SK-N-SH treated with all-trans-retinoic acid at 6 μM for 48 hours (cell line): ENCODE data around the gene DDX54.

Experiments
- ATAC-seq: fragments of 200-7000 bp; cut with Tn5 transposase; 3 replicates; pipeline ENCODE4 v1.9.1; 2020; ENCODE audit warnings: mild to moderate bottlenecking, moderate library complexity
- ARNTL ChIP-seq: fragments of 450-650 bp; formaldehyde crosslinking; IDR thresholded peaks from 2 replicates; pipeline ENCODE4 v1.5.0; 2020; ENCODE audit warnings: low read depth, mild to moderate bottlenecking, moderate library complexity, borderline replicate concordance
- BACH2 ChIP-seq: fragments of 250-450 bp; sonication (Bioruptor Pico); IDR thresholded peaks from 2 replicates; pipeline ENCODE4 v1.9.0; 2021; ENCODE audit warnings: mild to moderate bottlenecking, borderline replicate concordance
- CREB5 ChIP-seq: fragments of 250-450 bp; sonication (Bioruptor Pico); IDR thresholded peaks from 2 replicates; pipeline ENCODE4 v1.5.1; 2020; ENCODE audit warnings: low read depth, mild to moderate bottlenecking, moderate library complexity
- CSDC2 ChIP-seq: fragments of 250-450 bp; sonication (Bioruptor Pico); IDR thresholded peaks from 2 replicates; pipeline ENCODE4 v1.5.0; 2020; ENCODE audit warnings: mild to moderate bottlenecking, moderate library complexity
- CSRNP3 ChIP-seq: fragments of 250-450 bp; sonication (Bioruptor Pico); IDR thresholded peaks from 2 replicates; pipeline ENCODE4 v1.5.1; 2021; ENCODE audit warnings: mild to moderate bottlenecking, moderate library complexity
- GLIS3 ChIP-seq: fragments of 250-450 bp; sonication (Bioruptor Pico); IDR thresholded peaks from 2 replicates; pipeline ENCODE4 v1.5.0; 2020; ENCODE audit warnings: mild to moderate bottlenecking, moderate library complexity
- ISL1 ChIP-seq: fragments of 250-450 bp; sonication (Bioruptor Pico); IDR thresholded peaks from 2 replicates; pipeline ENCODE4 v2.1.2; 2022; ENCODE audit warnings: mild to moderate bottlenecking, moderate library complexity
- OSR1 ChIP-seq: fragments of 250-450 bp; sonication (Bioruptor Pico); IDR thresholded peaks from 2 replicates; pipeline ENCODE4 v1.8.0; 2022; ENCODE audit warnings: moderate library complexity, mild to moderate bottlenecking, inconsistent platforms
- PATZ1 ChIP-seq: fragments of 250-450 bp; sonication (Bioruptor Pico); IDR thresholded peaks from 2 replicates; pipeline ENCODE4 v1.8.0; 2020; ENCODE audit warnings: mild to moderate bottlenecking, moderate library complexity, borderline replicate concordance
- RARB ChIP-seq: fragments of 250-450 bp; sonication (Bioruptor Pico); IDR thresholded peaks from 2 replicates; pipeline ENCODE4 v1.8.0; 2021; ENCODE audit warnings: mild to moderate bottlenecking, moderate library complexity
- SNAI2 ChIP-seq: fragments of 250-450 bp; sonication (Bioruptor Pico); IDR thresholded peaks from 2 replicates; pipeline ENCODE4 v1.5.0; 2020; ENCODE audit warnings: mild to moderate bottlenecking, moderate library complexity
- TCF4 ChIP-seq: fragments of 250-450 bp; sonication (Bioruptor Pico); IDR thresholded peaks from 2 replicates; pipeline ENCODE4 v1.8.0; 2021; ENCODE audit warnings: mild to moderate bottlenecking, moderate library complexity, borderline replicate concordance
- TOX ChIP-seq: fragments of 250-450 bp; sonication (Bioruptor Pico); IDR thresholded peaks from 2 replicates; pipeline ENCODE4 v1.8.0; 2021; ENCODE audit warnings: mild to moderate bottlenecking, moderate library complexity, borderline replicate concordance
- TSHZ2 ChIP-seq: fragments of 250-450 bp; sonication (Bioruptor Pico); IDR thresholded peaks from 2 replicates; pipeline ENCODE4 v1.5.0; 2020; ENCODE audit warnings: mild to moderate bottlenecking, moderate library complexity
- ZC3H10 ChIP-seq: fragments of 250-450 bp; sonication (Bioruptor Pico); IDR thresholded peaks from 2 replicates; pipeline ENCODE4 v1.5.1; 2021; ENCODE audit warnings: mild to moderate bottlenecking, moderate library complexity
- ZFP30 ChIP-seq: fragments of 450-650 bp; formaldehyde crosslinking; IDR thresholded peaks from 2 replicates; pipeline ENCODE4 v1.5.0; 2022; ENCODE audit warnings: mild to moderate bottlenecking, moderate library complexity
- ZNF565 ChIP-seq: fragments of 450-650 bp; formaldehyde crosslinking; conservative IDR thresholded peaks from 2 replicates; pipeline ENCODE4 v1.5.0; 2020; ENCODE audit warnings: low read depth, mild to moderate bottlenecking, moderate library complexity
- ZNF70 ChIP-seq: fragments of 450-650 bp; formaldehyde crosslinking; IDR thresholded peaks from 2 replicates; pipeline ENCODE4 v1.5.0; 2020; ENCODE audit warnings: mild to moderate bottlenecking, moderate library complexity
- ZNF8 ChIP-seq: fragments of 450-650 bp; formaldehyde crosslinking; IDR thresholded peaks from 2 replicates; pipeline ENCODE4 v1.5.0; 2020; ENCODE audit warnings: mild to moderate bottlenecking, moderate library complexity

The DDX54 gene

GRCh38 chr12:113171543-113171942 is 13.7 kb downstream of the DDX54 start (continued):
- TF ChIP-seq TCF4 (CRISPR knock-in tag) (no peak), CREB5 (CRISPR knock-in tag) (no peak)

GRCh38 chr12:113170926-113171325 is 14.4 kb downstream of the DDX54 start:
- ATAC-seq, result no peak

DNA sequence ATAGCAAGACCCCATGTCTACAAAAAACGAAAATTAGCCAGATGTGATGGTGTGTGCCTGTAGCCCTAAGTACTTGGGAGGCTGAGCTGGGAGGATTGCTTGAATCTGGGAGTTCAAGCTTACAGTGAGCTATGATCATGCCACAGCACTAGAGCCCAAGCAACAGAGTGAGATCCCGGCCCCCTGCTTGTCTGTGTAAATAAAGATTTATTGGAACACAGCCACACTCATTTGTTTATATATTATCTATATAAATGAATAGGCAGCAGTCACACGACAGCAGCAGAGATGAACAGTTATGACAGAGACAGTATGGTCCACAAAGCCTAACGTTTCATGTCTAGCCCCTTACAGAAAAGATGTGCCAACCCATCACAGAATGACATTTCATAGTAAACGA is 14.8 kb downstream of the DDX54 start:
- no peak for ATAC-seq
- TF ChIP-seq CSDC2 (CRISPR knock-in tag) (no peak), CSRNP3 (no peak), ZFP30 (no peak), ZNF565 (CRISPR knock-in tag) (no peak), ZC3H10 (CRISPR knock-in tag) (no peak), ISL1 (CRISPR knock-in tag) (no peak)
- TF ChIP-seq, all 23 proteins: peak for 0

More at GRCh38 chr12:113170926-113171325, 14.4 kb downstream of the DDX54 start:
- TF ChIP-seq OSR1 (CRISPR knock-in tag) (no peak), RARB (CRISPR knock-in tag) (no peak), ZNF565 (CRISPR knock-in tag) (no peak), CSRNP3 (no peak), CREB5 (CRISPR knock-in tag) (no peak), SNAI2 (CRISPR knock-in tag) (no peak), ZNF70 (CRISPR knock-in tag) (no peak), GLIS3 (CRISPR knock-in tag) (no peak), BACH2 (CRISPR knock-in tag) (no peak), ARNTL (CRISPR knock-in tag) (no peak), TSHZ2 (CRISPR knock-in tag) (no peak), PATZ1 (CRISPR knock-in tag) (no peak), ISL1 (CRISPR knock-in tag) (no peak), TCF4 (CRISPR knock-in tag) (no peak), CSDC2 (CRISPR knock-in tag) (no peak)

- TF ChIP-seq CREB5 (CRISPR knock-in tag) (no peak), BACH2 (CRISPR knock-in tag) (no peak), ZNF565 (CRISPR knock-in tag) (no peak), ZC3H10 (CRISPR knock-in tag) (no peak), TOX (no peak), CSDC2 (CRISPR knock-in tag) (no peak), ZNF8 (CRISPR knock-in tag) (no peak), CSRNP3 (no peak)
- ATAC-seq, result no peak
Measured at GRCh38 chr12:113169697-113170096, 15.6 kb downstream of the DDX54 start.
